Measurements from ENCODE around the gene PANX1.

Gene PANX1

DNA sequence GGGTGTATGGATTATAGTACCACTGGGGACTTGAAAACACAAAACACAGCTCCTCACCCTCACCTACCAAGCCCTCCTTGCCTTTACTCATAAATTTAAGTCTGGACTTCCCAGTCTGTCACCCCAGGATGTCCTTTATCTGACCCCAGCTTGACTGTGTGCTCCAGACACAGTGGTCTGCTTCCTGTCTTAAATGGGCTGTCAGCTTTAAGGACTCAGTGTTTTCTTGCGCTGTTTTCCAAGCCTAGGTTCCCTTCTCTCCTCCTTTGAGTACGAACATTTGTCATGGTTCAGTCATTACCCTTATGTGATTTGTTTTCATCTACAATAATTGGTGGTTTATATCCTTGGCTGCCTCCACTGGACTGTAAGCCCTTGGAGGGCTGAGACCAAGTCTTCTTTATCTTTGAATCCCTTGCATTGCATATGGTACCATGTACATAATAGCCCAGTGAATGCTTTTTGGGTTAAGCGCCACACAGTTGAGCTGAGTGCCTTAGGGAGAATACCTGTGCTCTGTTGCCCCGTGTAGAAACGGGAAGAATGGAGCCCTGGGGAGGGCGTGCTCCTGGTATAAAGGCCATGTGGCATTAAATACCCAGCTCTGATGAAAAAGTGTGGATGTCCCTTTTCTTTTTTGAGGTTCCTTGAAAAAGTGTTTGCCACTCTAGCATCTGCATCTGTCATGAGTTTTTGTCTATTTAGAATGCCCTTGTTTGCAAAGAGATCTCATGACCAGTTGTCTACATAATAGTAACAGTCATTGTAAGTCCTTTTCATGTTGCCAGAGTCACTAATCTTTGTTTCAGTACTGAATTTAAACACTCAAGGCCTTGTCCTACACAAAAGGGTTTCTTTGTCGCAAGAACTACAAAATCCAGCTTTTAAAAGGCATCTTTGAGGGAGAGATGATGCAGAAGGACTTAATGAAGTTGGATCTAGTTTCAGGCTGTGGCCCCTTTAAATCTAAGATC lies 14.0 kb downstream of the PANX1 start:
- DNase-seq (ENCODE audit: low read depth, low spot score), result no peak
- Histone ChIP-seq H3K4me3 (no peak overlapping the region), H3K9me3 (ENCODE audit: low read depth, low read length) (no peaks in the 10 kb centered on the region), H3K27ac (no peak overlapping the region), H3K36me3 (ENCODE audit: insufficient read depth, low read length) (no peaks in the 10 kb centered on the region), H3K9ac (ENCODE audit: insufficient read length) (no peak overlapping the region)
- TF ChIP-seq FOXP2 (optimal IDR thresholded peaks at IDR 0.05; ENCODE audit: control extremely low read depth, extremely low read length, insufficient read depth) (no peak), POLR2AphosphoS5 (IDR thresholded peaks at IDR 0.05; ENCODE audit: borderline replicate concordance, low read depth, low read length) (no peak), EZH2 (IDR thresholded peaks at IDR 0.05) (no peak)

DNA sequence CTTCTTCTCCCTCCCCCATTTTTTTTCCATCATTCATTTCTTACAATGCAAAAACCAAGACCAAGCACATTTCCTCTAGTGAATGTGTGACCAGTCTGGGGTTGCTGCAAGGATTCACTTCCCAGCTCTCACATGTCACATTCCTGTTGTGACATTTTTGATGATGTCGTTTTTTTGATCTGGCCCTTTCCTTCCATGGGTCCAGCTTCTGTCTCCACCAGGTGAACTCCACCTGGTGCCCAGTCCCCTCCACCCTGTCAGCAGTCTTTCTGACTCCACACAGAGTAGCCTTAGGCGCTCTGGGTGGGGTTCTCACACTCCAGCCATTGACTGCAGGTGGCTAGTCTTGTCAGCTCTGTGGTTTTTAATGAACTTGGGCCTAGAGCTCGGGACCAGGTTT lies 15.6 kb downstream of the PANX1 start:
- H3K27ac ChIP-seq, result no peak overlapping the region
- no peak for DNase-seq (ENCODE audit: low read depth, low spot score)
- H3K4me3 ChIP-seq, result no peak overlapping the region
- H3K36me3 ChIP-seq (ENCODE audit: insufficient read depth, low read length), result no peaks in the 10 kb centered on the region
- no peak overlapping the region for H3K9ac ChIP-seq (ENCODE audit: insufficient read length)
- no peak for TF ChIP-seq FOXP2 (optimal IDR thresholded peaks at IDR 0.05; ENCODE audit: control extremely low read depth, extremely low read length, insufficient read depth)
- no peak for TF ChIP-seq EZH2 (IDR thresholded peaks at IDR 0.05)
- no peak for TF ChIP-seq POLR2AphosphoS5 (IDR thresholded peaks at IDR 0.05; ENCODE audit: borderline replicate concordance, low read depth, low read length)
- no peaks in the 10 kb centered on the region for H3K9me3 ChIP-seq (ENCODE audit: low read depth, low read length)

DNA sequence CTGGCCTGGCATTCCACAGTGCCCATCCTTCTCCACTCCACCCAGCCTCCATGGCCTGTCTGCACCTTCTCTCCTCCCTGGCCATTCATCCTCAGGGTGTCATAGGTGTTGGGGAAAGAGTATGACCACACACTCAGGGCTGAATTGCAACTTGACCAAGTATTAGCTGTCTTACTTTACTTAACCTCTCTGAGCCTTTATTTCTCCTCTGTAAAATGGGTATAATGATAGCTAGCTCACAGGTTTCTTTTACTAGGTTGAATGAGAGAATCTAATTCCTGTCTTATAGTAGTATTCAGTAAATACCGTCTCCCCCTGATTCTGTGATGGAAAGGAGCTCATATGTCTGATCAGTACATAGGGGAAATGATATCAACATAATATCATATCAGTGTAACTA lies 16.0 kb downstream of the PANX1 start:
- Histone ChIP-seq H3K36me3 (ENCODE audit: insufficient read depth, low read length) (no peaks in the 10 kb centered on the region), H3K9me3 (ENCODE audit: low read depth, low read length) (no peaks in the 10 kb centered on the region), H3K4me3 (no peak overlapping the region), H3K27ac (no peak overlapping the region), H3K9ac (ENCODE audit: insufficient read length) (no peak overlapping the region)
- TF ChIP-seq EZH2 (IDR thresholded peaks at IDR 0.05), result no peak
- TF ChIP-seq POLR2AphosphoS5 (IDR thresholded peaks at IDR 0.05; ENCODE audit: borderline replicate concordance, low read depth, low read length), result no peak
- no peak for TF ChIP-seq FOXP2 (optimal IDR thresholded peaks at IDR 0.05; ENCODE audit: control extremely low read depth, extremely low read length, insufficient read depth)
- no peak for DNase-seq (ENCODE audit: low read depth, low spot score)

DNA sequence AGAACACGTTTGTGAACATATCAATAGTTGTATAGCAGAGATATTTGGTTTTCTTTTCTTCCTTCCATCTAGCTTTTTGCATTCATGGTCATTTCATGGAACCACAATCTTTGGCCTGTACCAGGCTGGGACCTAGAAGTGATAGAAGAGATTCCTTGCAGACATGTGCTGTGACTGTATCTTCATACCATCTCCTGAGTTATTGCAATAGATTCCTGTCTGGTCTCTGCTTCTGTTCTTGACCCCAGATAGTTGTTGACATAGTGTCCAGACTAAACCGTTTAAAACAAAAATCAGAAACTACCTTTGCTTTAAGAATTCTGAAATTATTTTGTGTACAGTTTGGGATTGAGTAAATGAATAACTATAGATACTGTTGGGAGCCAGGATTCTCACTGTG lies 16.8 kb downstream of the PANX1 start:
- no peak overlapping the region for H3K27ac ChIP-seq
- H3K9ac ChIP-seq (ENCODE audit: insufficient read length), result no peak overlapping the region
- no peaks in the 10 kb centered on the region for H3K9me3 ChIP-seq (ENCODE audit: low read depth, low read length)
- H3K4me3 ChIP-seq, result no peak overlapping the region
- no peak for DNase-seq (ENCODE audit: low read depth, low spot score)
- no peak for TF ChIP-seq FOXP2 (optimal IDR thresholded peaks at IDR 0.05; ENCODE audit: control extremely low read depth, extremely low read length, insufficient read depth)
- no peak for TF ChIP-seq POLR2AphosphoS5 (IDR thresholded peaks at IDR 0.05; ENCODE audit: borderline replicate concordance, low read depth, low read length)
- no peak for TF ChIP-seq EZH2 (IDR thresholded peaks at IDR 0.05)
- H3K36me3 ChIP-seq (ENCODE audit: insufficient read depth, low read length), result no peaks in the 10 kb centered on the region

DNA sequence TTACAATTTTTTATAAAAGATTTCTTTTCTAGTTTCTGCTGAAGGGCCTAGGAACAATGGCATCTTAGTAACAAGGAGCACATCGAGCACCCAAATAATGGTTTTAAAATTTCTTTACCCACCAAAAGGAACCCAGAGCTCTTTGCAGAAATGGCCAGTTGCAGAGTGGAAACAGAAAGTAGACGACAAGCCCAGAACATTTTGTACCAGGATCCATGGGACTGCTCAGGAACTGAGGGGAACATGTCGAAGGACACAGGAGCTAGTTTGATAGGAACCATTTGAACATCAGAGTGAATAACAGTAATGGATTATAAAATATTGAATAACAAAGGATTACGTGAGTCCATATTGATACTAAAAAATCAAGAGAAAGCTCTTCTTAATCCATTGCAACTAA lies 17.3 kb downstream of the PANX1 start:
- Histone ChIP-seq H3K4me3 (no peak overlapping the region), H3K9ac (ENCODE audit: insufficient read length) (no peak overlapping the region), H3K27ac (no peak overlapping the region), H3K9me3 (ENCODE audit: low read depth, low read length) (no peaks in the 10 kb centered on the region), H3K36me3 (ENCODE audit: insufficient read depth, low read length) (no peaks in the 10 kb centered on the region)
- TF ChIP-seq POLR2AphosphoS5 (IDR thresholded peaks at IDR 0.05; ENCODE audit: borderline replicate concordance, low read depth, low read length), result no peak
- no peak for DNase-seq (ENCODE audit: low read depth, low spot score)

DNA sequence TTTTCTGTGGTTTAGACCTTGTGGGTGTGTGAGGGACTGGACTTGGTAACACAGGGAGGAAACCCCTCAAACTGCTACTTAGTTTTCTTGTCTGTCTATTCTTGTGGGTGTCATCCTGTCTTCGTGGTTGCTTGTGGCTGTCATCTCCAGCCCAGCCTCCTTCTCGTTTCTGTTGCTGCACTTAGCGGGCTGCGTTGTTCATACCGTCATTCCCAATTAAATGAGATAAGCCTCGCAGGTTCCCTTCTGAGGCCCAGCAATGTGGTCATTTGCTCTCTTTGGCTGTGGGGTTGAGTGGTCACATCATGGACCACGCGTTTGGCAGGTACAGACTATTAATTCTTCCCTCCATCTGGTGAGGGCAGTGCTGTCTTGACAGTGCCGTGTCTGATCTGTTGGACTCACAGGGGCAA lies 18.8 kb downstream of the PANX1 start:
- Histone ChIP-seq H3K27ac (no peak overlapping the region), H3K4me3 (no peak overlapping the region)
- TF ChIP-seq FOXP2 (optimal IDR thresholded peaks at IDR 0.05; ENCODE audit: control extremely low read depth, extremely low read length, insufficient read depth), result no peak
- no peak for TF ChIP-seq POLR2AphosphoS5 (IDR thresholded peaks at IDR 0.05; ENCODE audit: borderline replicate concordance, low read depth, low read length)
- TF ChIP-seq EZH2 (IDR thresholded peaks at IDR 0.05), result no peak

GRCh38 chr11:94148189-94148588 lies 19.5 kb downstream of the PANX1 start:
- no peak for DNase-seq (ENCODE audit: low read depth, low spot score)
- TF ChIP-seq EZH2 (IDR thresholded peaks at IDR 0.05), result no peak
- no peak for TF ChIP-seq FOXP2 (optimal IDR thresholded peaks at IDR 0.05; ENCODE audit: control extremely low read depth, extremely low read length, insufficient read depth)
- TF ChIP-seq POLR2AphosphoS5 (IDR thresholded peaks at IDR 0.05; ENCODE audit: borderline replicate concordance, low read depth, low read length), result no peak
- no peak overlapping the region for H3K9ac ChIP-seq (ENCODE audit: insufficient read length)
- no peak overlapping the region for H3K27ac ChIP-seq
- H3K36me3 ChIP-seq (ENCODE audit: insufficient read depth, low read length), result no peaks in the 10 kb centered on the region
- H3K4me3 ChIP-seq, result no peak overlapping the region
- H3K9me3 ChIP-seq (ENCODE audit: low read depth, low read length), result no peaks in the 10 kb centered on the region

More for the DNA sequence above, 18.8 kb downstream of the PANX1 start:
- Histone ChIP-seq H3K9ac (ENCODE audit: insufficient read length) (no peak overlapping the region), H3K9me3 (ENCODE audit: low read depth, low read length) (no peaks in the 10 kb centered on the region), H3K36me3 (ENCODE audit: insufficient read depth, low read length) (no peaks in the 10 kb centered on the region)
- no peak for DNase-seq (ENCODE audit: low read depth, low spot score)

GRCh38 chr11:94149431-94150017 lies 20.9 kb downstream of the PANX1 start:
- TF ChIP-seq POLR2AphosphoS5 (IDR thresholded peaks at IDR 0.05; ENCODE audit: borderline replicate concordance, low read depth, low read length) (no peak), EZH2 (IDR thresholded peaks at IDR 0.05) (no peak), FOXP2 (optimal IDR thresholded peaks at IDR 0.05; ENCODE audit: control extremely low read depth, extremely low read length, insufficient read depth) (no peak)
- DNase-seq (ENCODE audit: low read depth, low spot score), result no peak
- no peak overlapping the region for H3K27ac ChIP-seq

More at GRCh38 chr11:94149431-94150017, 20.9 kb downstream of the PANX1 start:
- Histone ChIP-seq H3K36me3 (ENCODE audit: insufficient read depth, low read length) (peaks cover 5% of the 10 kb centered on the region; the same call in 1 of the 2 replicates), H3K9me3 (ENCODE audit: low read depth, low read length) (no peaks in the 10 kb centered on the region), H3K9ac (ENCODE audit: insufficient read length) (no peak overlapping the region), H3K4me3 (no peak overlapping the region)
